Sigmoid colon (tissue), 4 donors: ENCODE results near the gene UQCRH.

Source experiments
- POLR2AphosphoS5 ChIP-seq, 4 donors: sonication (generic); formaldehyde crosslinking; IDR thresholded peaks; one replicate each; pipeline ENCODE4 v1.6.1; 2017; ENCODE audit warnings: antibody characterized with exemption in 4 of 4
- TF ChIP-seq, protein P1 (sequence below), 4 experiments: fragments of 450-650 bp in 3 of 4; fragments of 200-600 bp in 1 of 4; IDR thresholded peaks; one replicate each; pipeline ENCODE4 v1.5.1; 2016 to 2019; ENCODE audit warnings: antibody characterized with exemption in 4 of 4, mild to moderate bottlenecking in 3 of 4, moderate library complexity in 2 of 4

GRCh38 chr1:46281021-46281420 lies 22.5 kb upstream of the UQCRH start:
- TF ChIP-seq, protein P1, sequence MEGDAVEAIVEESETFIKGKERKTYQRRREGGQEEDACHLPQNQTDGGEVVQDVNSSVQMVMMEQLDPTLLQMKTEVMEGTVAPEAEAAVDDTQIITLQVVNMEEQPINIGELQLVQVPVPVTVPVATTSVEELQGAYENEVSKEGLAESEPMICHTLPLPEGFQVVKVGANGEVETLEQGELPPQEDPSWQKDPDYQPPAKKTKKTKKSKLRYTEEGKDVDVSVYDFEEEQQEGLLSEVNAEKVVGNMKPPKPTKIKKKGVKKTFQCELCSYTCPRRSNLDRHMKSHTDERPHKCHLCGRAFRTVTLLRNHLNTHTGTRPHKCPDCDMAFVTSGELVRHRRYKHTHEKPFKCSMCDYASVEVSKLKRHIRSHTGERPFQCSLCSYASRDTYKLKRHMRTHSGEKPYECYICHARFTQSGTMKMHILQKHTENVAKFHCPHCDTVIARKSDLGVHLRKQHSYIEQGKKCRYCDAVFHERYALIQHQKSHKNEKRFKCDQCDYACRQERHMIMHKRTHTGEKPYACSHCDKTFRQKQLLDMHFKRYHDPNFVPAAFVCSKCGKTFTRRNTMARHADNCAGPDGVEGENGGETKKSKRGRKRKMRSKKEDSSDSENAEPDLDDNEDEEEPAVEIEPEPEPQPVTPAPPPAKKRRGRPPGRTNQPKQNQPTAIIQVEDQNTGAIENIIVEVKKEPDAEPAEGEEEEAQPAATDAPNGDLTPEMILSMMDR (IDR thresholded peaks at IDR 0.05): no peak
- TF ChIP-seq POLR2AphosphoS5 (IDR thresholded peaks at IDR 0.05): no peak
